Measurements from ENCODE around the gene LBHD2. TPM values are rescaled to one million over a fixed set of nuclear protein-coding genes. Genes with fewer than 3 reads are reported as not detected.
A peak's percentile ranks its signal among the peaks of the same experiment; 100 is the strongest.

The LBHD2 gene
- total and polyA plus RNA-seq, 2 of the 13 experiments (the other 11 are each of a cell fraction or from before 2014, with no cell fraction given): 0.67 to 1.00 TPM

DNA sequence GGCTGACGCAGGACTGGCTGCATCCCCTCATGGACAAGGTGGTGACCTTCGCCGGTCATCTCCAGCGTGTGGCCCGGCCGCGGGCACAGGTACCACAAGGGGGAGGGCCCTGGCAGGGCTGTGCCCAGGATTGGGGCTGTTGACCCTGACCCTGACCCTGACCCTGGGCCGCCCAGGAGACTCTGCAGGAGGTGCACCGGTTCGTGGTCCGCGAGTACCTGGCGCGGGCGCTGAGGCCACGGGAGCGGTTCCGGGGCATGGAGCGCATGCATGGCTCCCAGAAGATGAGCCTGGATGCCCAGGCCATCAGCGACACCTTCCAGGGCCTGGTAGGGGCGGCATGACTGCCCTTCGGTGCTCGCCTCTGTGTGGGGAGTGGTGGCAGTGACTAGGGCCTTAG lies 23.4 kb downstream of the LBHD2 start (continued):
- TF ChIP-seq ZNF776 (CRISPR knock-in tag; IDR thresholded peaks at IDR 0.05) (0 out of 2 replicates have a peak, but pooled peaks have one; percentile 32), CBX5 (CRISPR knock-in tag; IDR thresholded peaks at IDR 0.05; ENCODE audit: borderline replicate concordance) (no peak), POLR2A (IDR thresholded peaks at IDR 0.05; ENCODE audit: insufficient read depth in 1 of 2, low read depth in 2 of 2, low read length in 2 of 2) (0 out of 4 replicates have a peak, but pooled peaks of 1 of the 2 experiments have one; percentile 12), NR2F6 (IDR thresholded peaks at IDR 0.05) (peak; percentile 23; the same call in 1 of the 2 replicates), NR2F6 (CRISPR knock-in tag; IDR thresholded peaks at IDR 0.05) (peak; percentile 44; the same call in 1 of the 2 replicates), ZNF563 (CRISPR knock-in tag; IDR thresholded peaks at IDR 0.05) (0 out of 2 replicates have a peak, but pooled peaks have one; percentile 34)
- TF ChIP-seq, protein P1, sequence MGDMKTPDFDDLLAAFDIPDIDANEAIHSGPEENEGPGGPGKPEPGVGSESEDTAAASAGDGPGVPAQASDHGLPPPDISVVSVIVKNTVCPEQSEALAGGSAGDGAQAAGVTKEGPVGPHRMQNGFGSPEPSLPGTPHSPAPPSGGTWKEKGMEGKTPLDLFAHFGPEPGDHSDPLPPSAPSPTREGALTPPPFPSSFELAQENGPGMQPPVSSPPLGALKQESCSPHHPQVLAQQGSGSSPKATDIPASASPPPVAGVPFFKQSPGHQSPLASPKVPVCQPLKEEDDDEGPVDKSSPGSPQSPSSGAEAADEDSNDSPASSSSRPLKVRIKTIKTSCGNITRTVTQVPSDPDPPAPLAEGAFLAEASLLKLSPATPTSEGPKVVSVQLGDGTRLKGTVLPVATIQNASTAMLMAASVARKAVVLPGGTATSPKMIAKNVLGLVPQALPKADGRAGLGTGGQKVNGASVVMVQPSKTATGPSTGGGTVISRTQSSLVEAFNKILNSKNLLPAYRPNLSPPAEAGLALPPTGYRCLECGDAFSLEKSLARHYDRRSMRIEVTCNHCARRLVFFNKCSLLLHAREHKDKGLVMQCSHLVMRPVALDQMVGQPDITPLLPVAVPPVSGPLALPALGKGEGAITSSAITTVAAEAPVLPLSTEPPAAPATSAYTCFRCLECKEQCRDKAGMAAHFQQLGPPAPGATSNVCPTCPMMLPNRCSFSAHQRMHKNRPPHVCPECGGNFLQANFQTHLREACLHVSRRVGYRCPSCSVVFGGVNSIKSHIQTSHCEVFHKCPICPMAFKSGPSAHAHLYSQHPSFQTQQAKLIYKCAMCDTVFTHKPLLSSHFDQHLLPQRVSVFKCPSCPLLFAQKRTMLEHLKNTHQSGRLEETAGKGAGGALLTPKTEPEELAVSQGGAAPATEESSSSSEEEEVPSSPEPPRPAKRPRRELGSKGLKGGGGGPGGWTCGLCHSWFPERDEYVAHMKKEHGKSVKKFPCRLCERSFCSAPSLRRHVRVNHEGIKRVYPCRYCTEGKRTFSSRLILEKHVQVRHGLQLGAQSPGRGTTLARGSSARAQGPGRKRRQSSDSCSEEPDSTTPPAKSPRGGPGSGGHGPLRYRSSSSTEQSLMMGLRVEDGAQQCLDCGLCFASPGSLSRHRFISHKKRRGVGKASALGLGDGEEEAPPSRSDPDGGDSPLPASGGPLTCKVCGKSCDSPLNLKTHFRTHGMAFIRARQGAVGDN (CRISPR knock-in tag; IDR thresholded peaks at IDR 0.05): 0 out of 2 replicates have a peak, but pooled peaks have one; percentile 16
- TF ChIP-seq, protein P2, sequence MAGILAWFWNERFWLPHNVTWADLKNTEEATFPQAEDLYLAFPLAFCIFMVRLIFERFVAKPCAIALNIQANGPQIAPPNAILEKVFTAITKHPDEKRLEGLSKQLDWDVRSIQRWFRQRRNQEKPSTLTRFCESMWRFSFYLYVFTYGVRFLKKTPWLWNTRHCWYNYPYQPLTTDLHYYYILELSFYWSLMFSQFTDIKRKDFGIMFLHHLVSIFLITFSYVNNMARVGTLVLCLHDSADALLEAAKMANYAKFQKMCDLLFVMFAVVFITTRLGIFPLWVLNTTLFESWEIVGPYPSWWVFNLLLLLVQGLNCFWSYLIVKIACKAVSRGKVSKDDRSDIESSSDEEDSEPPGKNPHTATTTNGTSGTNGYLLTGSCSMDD (CRISPR knock-in tag; IDR thresholded peaks at IDR 0.05): no peak
